ENCODE measurements around the gene MLLT3.

DNA sequence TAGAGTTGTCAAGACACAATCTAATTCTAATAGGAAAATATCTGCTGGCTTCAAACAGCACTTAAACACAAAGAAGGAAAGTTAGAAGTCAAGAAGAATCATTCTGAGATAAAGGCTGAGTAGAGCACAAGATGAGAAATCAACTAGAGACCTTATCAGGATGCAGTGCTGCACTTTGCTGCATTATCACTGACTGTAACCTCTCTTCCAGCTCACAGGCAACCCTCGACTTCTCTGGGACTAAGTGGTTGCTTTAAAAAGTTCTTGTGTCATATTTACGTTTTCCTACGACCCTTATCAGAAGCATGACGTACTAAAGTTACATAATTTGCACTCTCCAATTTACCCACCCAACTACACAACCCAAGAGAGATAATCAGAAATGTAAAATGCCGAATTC lies 176.1 kb downstream of the MLLT3 start:
- TF ChIP-seq, protein P1, sequence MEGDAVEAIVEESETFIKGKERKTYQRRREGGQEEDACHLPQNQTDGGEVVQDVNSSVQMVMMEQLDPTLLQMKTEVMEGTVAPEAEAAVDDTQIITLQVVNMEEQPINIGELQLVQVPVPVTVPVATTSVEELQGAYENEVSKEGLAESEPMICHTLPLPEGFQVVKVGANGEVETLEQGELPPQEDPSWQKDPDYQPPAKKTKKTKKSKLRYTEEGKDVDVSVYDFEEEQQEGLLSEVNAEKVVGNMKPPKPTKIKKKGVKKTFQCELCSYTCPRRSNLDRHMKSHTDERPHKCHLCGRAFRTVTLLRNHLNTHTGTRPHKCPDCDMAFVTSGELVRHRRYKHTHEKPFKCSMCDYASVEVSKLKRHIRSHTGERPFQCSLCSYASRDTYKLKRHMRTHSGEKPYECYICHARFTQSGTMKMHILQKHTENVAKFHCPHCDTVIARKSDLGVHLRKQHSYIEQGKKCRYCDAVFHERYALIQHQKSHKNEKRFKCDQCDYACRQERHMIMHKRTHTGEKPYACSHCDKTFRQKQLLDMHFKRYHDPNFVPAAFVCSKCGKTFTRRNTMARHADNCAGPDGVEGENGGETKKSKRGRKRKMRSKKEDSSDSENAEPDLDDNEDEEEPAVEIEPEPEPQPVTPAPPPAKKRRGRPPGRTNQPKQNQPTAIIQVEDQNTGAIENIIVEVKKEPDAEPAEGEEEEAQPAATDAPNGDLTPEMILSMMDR (IDR thresholded peaks at IDR 0.05; ENCODE audit: insufficient read depth, low read depth, low read length) = no peak
- no peak for TF ChIP-seq EZH2 (IDR thresholded peaks at IDR 0.05; ENCODE audit: insufficient read depth, low read length)
